Natural killer cell (primary cell): Measurements from ENCODE around the gene PCTP. TPM values are rescaled to one million over a fixed set of nuclear protein-coding genes. Genes with fewer than 3 reads are reported as not detected.

Experiments used
- ATAC-seq, 3 donors: fragments of 150-1000 bp in 2 of 3; fragments of 200-7000 bp in 1 of 3; cut with Tn5 transposase; 1 replicate in 1 of 3; 2 replicates in 2 of 3; pipeline ENCODE4 v1.10.0; 2021; ENCODE audit warnings: mild to moderate bottlenecking in 2 of 3, moderate library complexity in 2 of 3
- DNase-seq, 2 donors: peaks; one replicate each; pipeline versions ENCODE4 v3.0.0 to v3.0.0-alpha.2; 2013 to 2021; ENCODE audit warnings: mixed read lengths in 1 of 2
- H3K27ac ChIP-seq: one replicate; pipeline ENCODE4 v1.5.1; 2013; ENCODE audit warnings: mild to moderate bottlenecking, low read length
- H3K27me3 ChIP-seq: one replicate; pipeline ENCODE4 v1.6.1; 2013; ENCODE audit warnings: low read length; ENCODE audit not compliant: control insufficient read depth, insufficient read depth
- H3K36me3 ChIP-seq: one replicate; pipeline ENCODE4 v1.6.1; 2013; ENCODE audit warnings: low read length; ENCODE audit not compliant: control insufficient read depth, insufficient read depth
- H3K4me1 ChIP-seq: one replicate; pipeline ENCODE4 v1.6.1; 2013; ENCODE audit warnings: low read length; ENCODE audit not compliant: control insufficient read depth, insufficient read depth
- H3K4me3 ChIP-seq: one replicate; pipeline ENCODE4 v1.5.1; 2013; ENCODE audit warnings: low read length
- H3K9me3 ChIP-seq: one replicate; pipeline ENCODE4 v1.6.1; 2013; ENCODE audit warnings: low read length; ENCODE audit not compliant: control insufficient read depth, insufficient read depth
- H3K27ac Mint-ChIP-seq, 2 donors: one replicate each; pipeline ENCODE4 v1.8.0; 2022; ENCODE audit warnings: mild to moderate bottlenecking in 2 of 2, mixed read lengths in 2 of 2, moderate library complexity in 1 of 2
- H3K27me3 Mint-ChIP-seq, 2 donors: one replicate each; pipeline ENCODE4 v1.8.0; 2022; ENCODE audit warnings: low read depth in 2 of 2, mixed read lengths in 2 of 2
- H3K36me3 Mint-ChIP-seq: one replicate; pipeline ENCODE4 v1.8.0; 2022; ENCODE audit warnings: mixed read lengths
- H3K4me1 Mint-ChIP-seq, 2 donors: one replicate each; pipeline ENCODE4 v1.8.0; 2022; ENCODE audit warnings: mixed read lengths in 2 of 2
- H3K4me3 Mint-ChIP-seq: one replicate; pipeline ENCODE4 v1.8.0; 2022; ENCODE audit warnings: mild to moderate bottlenecking, moderate library complexity, mixed read lengths
- H3K9me3 Mint-ChIP-seq, 2 donors: one replicate each; pipeline ENCODE4 v1.8.0; 2022; ENCODE audit warnings: mixed read lengths in 2 of 2
- CTCF ChIP-seq: fragments of 200-600 bp; IDR thresholded peaks from one replicate; pipeline ENCODE4 v1.8.0; 2022; ENCODE audit warnings: antibody characterized with exemption
- WGBS: methylation state at CpG from one replicate; pipeline ENCODE4 v1.1.7; 2013; ENCODE audit warnings: missing lambda C conversion rate; ENCODE audit not compliant: insufficient coverage; 5-methylcytosine and 5-hydroxymethylcytosine counted together
- intact Hi-C: fragments of 100-400 bp; cut with micrococcal nuclease; formaldehyde crosslinking; loops from one replicate; pipeline ENCODE4 v1.14.2; 2022
- total RNA-seq, 4 donors: library from RNA; stranded (reverse); fragments of 120-200 nt in 1 of 4; gene quantifications; one replicate each; pipeline versions ENCODE4 v1.2.3 to v1.2.4, GENCODE V29; 2013 to 2022

The PCTP gene
- total RNA-seq, 3 donors from 2014 or later (not counting 1 experiment from before 2014, with no cell fraction given): 6.3 to 9.5 (median 9.2) TPM

- Mint-ChIP-seq H3K27ac (no peak overlapping the region), H3K4me3 (no peak overlapping the region), H3K27me3 (peaks cover 3 to 17% of the 10 kb centered on the region in 2 donors), H3K36me3 (no peaks in the 10 kb centered on the region), H3K9me3 (peaks cover 0 to 8% of the 10 kb centered on the region in 2 donors), H3K4me1 (no peaks in the 10 kb centered on the region)
- ATAC-seq (no peak), DNase-seq (no peak)
- no peak for TF ChIP-seq CTCF
- H3K4me3 ChIP-seq: no peak overlapping the region
- H3K9me3 ChIP-seq: no peaks in the 10 kb centered on the region
- H3K27ac ChIP-seq: no peak overlapping the region
- no peaks in the 10 kb centered on the region for H3K4me1 ChIP-seq
- no peaks in the 10 kb centered on the region for H3K36me3 ChIP-seq
- intact Hi-C loops: no loop called here
- WGBS: 2% methylated on average over 2 of the region's 5 CpGs
- H3K27me3 ChIP-seq: no peaks in the 10 kb centered on the region
Observed at GRCh38 chr17:55818451-55819375, 67.9 kb downstream of the PCTP start.

DNA sequence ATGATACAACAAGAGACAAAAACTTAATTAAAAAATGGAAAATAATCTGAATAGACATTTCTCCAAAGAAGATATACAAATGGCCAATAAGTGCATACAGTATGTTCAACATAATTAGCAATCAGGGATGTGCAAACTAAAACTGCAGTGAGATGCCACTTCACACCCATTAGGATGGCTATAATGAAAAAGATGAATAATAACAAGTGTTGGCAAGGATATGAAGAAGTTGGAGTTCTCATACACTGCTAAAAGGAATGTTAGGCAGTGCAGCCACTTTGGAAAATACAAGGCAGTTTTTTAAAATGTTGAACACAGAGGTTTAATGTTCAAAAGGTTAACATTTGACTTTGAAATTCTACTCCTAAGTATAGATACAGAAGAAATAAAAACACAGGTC, 69.8 kb downstream of the PCTP start:
- Mint-ChIP-seq H3K27ac (no peak overlapping the region), H3K27me3 (peaks cover 3 to 17% of the 10 kb centered on the region in 2 donors), H3K36me3 (no peaks in the 10 kb centered on the region), H3K4me1 (no peaks in the 10 kb centered on the region), H3K9me3 (peaks cover 0 to 6% of the 10 kb centered on the region in 2 donors), H3K4me3 (no peak overlapping the region)
- Histone ChIP-seq H3K4me1 (no peaks in the 10 kb centered on the region), H3K27me3 (no peaks in the 10 kb centered on the region), H3K36me3 (no peaks in the 10 kb centered on the region), H3K27ac (no peak overlapping the region), H3K4me3 (no peak overlapping the region), H3K9me3 (no peaks in the 10 kb centered on the region)
- no peak for ATAC-seq
- intact Hi-C loops: no loop called here
- DNase-seq: no peak
- TF ChIP-seq CTCF: no peak

DNA sequence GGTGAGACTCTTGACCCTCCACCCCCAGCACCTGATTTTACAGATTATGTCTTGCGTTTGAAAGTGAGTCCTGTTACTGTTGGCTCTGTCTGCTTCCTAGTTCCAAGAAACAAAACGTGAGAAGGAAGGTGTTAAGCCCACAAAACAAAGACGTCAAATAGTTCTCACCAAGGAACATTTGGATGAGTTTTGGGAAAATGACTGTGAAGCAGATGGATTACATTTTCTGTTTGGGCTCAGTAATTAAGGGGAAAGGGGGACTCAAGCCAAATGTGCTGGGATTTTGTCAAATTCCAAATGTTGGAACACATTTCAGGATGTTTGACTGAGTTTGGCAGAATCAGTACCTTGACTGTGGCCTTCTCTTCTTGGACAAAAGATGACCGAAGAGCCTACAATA, 71.2 kb downstream of the PCTP start:
- Histone ChIP-seq H3K9me3 (no peaks in the 10 kb centered on the region), H3K27ac (no peak overlapping the region), H3K27me3 (no peaks in the 10 kb centered on the region), H3K4me1 (no peaks in the 10 kb centered on the region), H3K4me3 (no peak overlapping the region), H3K36me3 (no peaks in the 10 kb centered on the region)
- ATAC-seq (no peak), DNase-seq (no peak)
- no peak for TF ChIP-seq CTCF
- no peaks in the 10 kb centered on the region for H3K4me1 Mint-ChIP-seq
- intact Hi-C loops: no loop called here
- no peaks in the 10 kb centered on the region for H3K36me3 Mint-ChIP-seq
- no peak overlapping the region for H3K4me3 Mint-ChIP-seq
- peaks cover 3 to 6% of the 10 kb centered on the region in 2 donors for H3K27me3 Mint-ChIP-seq
- WGBS: 89% methylated on average over 4 of the region's 4 CpGs
- no peak overlapping the region for H3K27ac Mint-ChIP-seq
- H3K9me3 Mint-ChIP-seq: peaks cover 0 to 6% of the 10 kb centered on the region in 2 donors
